HG03354 (cell line): ENCODE measurements around the gene NSUN7.
A peak's percentile ranks its signal among the peaks of the same experiment; 100 is the strongest.

Experiments used
- ATAC-seq: cut with Tn5 transposase; IDR thresholded peaks from one replicate; pipeline ENCODE4 v1.9.1; 2021; ENCODE audit warnings: mild to moderate bottlenecking; ENCODE audit not compliant: unreplicated experiment, poor library complexity, severe bottlenecking

Gene NSUN7

DNA sequence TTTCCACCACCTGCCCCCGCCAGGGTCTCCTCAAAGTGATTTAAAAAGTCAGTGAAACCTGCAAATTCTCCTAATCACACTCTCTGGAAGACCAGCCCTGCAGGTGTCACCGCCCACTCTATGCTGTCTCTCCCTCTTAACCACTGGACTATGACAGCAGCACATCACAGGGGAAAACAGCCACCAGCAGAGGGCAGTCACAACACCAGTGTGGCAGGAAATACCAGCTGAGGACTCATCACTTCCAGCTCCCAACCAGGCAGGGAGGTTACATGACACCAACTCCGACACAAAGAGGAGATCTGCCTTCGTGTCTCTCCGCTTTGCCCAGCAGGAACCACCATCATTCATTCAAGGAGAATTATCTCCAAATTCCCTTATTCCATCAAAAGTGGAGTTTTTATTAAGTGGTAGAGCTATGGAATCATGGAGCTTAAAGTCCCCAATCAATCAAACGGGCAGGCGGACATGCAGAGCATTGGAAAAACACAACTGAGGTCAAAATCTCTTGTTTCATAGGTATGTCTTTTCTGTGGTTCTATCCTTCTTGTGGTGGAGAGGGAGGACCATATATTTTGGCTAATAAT lies 91.3 kb downstream of the NSUN7 start:
- ATAC-seq, result peak; percentile 74

GRCh38 chr4:40842318-40842717 lies 92.6 kb downstream of the NSUN7 start:
- ATAC-seq, result no peak

DNA sequence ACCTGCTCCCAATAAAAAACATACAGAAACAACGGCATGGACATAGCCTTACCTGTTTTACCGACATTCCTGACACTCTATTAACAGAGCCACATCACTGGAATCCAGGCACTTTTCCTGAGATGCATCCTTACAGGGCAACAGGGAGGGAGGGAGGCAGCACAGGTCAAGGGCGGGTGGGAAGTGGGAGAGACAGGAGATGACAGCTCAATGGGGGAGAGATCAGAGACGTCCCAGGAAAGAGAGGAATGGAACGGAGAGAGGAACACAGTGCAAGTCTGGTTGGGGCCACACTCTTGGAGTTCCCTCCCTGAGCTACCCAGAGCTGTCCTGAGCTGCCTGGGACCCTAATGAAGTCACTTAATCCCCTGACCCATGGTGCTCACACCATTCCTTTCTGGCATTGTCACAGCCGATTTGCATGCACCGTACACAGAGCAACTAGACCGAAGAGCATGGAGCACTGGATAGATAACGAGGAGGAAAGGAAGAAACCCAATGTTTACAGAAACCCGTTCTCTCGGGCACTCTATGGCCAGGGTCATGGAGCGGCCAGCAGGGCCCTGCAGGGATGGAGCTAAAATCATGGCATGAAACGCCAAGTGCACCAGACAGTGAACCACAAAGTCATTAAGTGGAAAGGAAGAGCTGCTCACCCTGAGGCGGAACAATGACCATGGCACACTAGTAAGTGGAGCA lies 93.1 kb downstream of the NSUN7 start:
- no peak for ATAC-seq

DNA sequence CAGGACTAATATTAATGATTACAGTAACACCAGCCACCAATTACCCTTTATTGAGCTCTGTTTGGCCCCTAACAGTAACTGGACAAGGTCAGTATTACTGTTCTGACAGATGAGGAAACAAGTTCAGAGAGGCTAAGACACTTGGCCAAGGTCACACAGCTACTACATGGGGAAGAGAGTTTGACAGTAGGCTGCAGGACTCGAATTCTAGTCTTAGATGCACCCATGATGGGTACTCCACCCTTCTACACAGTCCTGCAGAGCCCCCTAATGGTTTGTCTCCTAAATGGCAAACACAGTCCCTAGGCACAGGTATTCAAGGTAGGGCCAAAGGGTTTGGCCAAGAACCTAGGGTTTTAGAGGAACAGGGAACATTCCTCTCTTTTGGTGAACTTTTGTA lies 93.9 kb downstream of the NSUN7 start:
- peak; percentile 41 for ATAC-seq

DNA sequence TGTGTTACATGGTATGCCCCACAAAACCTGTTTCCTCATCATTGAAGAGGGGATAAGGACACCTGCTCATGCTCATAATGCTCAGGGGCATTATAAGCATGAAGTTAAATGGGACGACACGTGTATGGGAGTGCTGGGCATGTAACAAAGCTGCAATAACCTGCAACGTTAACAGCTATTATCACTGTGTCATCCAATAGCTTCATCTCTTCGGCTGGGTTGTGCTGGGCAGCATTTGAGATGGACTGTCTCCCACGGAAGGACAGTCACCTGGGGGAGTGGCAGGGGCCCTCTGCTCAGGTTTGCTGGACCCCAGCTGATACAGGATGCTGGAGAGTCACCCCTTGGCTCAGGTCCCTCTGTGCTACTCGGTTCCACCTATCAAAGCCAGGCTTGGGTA lies 94.5 kb downstream of the NSUN7 start:
- no peak for ATAC-seq

DNA sequence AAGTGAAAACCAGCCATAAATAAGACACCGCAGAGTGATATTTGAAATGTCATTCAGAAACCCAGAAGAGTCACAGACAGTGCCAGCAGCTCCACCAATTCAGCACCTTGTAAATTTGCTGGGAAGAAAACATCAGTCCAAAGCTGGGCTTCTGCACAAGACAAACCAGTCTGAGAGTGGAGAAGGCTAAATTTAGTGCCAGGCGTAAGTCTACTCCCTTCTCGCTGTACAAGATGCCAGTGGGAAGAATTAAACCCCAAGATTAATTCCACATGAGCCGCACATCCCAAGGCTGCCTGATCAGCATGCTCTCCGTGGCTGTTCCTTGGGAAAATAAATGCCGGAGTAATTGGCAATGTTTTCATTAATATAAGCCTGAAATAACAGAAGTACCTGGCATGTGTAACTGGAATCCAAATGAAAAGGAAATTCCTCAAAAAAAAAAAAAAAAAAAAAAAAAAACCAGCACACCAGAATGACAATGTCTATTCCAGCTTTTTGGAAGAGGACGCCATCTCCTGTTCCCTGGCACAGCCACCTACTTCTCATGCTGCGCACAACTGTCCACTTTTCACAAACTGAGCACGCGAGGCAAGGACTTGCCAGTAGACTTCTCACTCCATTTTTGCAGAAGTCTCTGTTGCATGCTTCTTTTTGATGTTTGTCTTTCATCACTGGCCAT lies 95.5 kb downstream of the NSUN7 start:
- no peak for ATAC-seq

DNA sequence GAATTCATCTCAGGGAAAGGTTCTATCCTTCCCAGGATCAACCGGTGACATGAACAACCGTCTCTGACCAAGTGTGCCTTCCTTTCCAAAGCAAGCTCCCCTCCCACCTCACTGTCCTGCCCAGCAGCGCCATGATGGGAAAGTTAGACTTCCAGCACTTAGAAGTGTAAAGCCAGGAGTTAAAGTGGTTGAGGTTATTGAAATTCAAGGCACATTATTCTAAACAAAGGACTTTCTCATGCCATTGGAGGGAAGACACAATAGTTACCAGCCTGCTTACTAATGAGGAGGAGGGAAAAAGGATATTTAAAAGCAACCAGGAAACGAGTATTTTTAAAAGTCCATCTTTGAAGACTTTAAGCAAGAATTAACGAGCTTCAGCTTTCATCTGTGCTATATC lies 96.8 kb downstream of the NSUN7 start:
- no peak for ATAC-seq

- ATAC-seq, result no peak
Measured at GRCh38 chr4:40848251-40848650, 98.5 kb downstream of the NSUN7 start.

GRCh38 chr4:40848940-40849339 lies 99.2 kb downstream of the NSUN7 start:
- ATAC-seq, result no peak

DNA sequence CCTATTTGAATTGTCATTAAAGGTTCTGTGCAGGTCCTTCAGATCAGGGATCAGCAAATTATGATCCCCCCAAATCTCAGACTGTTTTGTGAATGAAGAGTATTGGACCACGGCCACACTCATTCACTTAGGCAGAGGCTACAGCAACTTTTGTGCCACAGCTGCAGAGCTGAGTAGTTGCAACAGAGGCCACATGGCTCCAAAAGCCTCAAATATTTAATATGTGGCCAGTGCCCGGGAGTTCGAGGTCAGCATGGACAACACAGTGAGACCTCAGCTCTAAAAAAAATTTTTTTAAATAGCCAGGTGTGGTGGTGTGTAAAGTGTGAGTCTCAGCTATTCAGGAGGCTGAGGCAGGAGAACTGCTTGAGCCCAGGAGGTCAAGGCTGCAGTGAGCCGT lies 100.7 kb downstream of the NSUN7 start:
- ATAC-seq, result no peak

- ATAC-seq, result no peak
Measured at GRCh38 chr4:40856277-40856839, 106.6 kb downstream of the NSUN7 start.

DNA sequence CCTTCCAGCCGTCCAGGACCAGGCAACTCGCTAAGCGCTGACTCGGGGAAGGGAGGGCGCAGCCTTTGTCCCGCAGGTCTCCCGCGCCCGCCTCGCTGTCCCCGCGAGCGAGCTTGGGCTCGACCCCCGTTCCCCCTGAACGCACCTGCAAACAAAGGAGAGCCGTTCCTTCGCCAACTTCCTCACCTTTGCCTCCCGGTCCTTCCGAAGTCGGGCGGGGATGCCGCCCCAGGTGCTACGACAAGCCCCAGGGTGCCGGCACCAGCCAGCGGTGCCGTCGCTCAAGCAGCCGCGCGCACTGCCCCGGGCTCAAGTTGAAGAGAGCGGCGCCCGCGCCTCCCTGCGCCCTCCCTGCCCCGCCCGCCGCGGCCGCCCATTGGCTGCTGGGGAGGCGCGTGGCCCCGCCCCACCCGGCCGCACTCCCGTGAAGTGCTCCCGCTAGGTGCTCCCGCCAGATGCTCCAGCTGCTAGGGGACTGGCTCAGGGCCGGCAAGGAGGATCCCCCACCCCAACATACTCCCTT lies 107.1 kb downstream of the NSUN7 start:
- ATAC-seq, result peak; percentile 93

GRCh38 chr4:40857956-40858355 lies 108.2 kb downstream of the NSUN7 start:
- no peak for ATAC-seq

DNA sequence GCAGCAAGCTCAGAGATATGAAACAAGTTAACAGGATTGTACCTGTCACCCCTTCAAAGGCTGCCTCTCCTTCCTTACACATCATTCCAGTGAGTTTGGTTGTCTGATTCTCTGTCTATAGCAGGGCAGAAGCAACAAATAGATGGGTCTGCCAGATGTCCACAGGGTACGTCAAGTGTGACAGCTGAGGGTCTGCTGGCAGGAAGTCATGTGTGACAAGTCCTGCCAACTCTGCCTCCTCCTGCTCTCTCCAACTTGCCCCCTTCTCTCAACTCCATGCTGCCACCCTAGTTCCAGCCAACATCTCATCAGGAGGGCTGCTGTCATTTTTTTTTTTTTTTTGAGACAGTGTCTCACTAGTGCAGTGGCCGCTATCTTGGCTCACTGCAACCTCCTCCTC lies 109.2 kb downstream of the NSUN7 start:
- no peak for ATAC-seq
